Measurements from ENCODE around the gene NCOA1.
"Not testable (repeated sequence)": the region's sequence is repeated elsewhere in the genome, so short reads cannot be mapped to it uniquely, and the experiment has no call there.

NCOA1 gene

GRCh38 chr2:24756789-24757188 lies 265.7 kb downstream of the NCOA1 start:
- DNase-seq: no peak

GRCh38 chr2:24761866-24762265 lies 270.8 kb downstream of the NCOA1 start:
- DNase-seq: no peak

DNA sequence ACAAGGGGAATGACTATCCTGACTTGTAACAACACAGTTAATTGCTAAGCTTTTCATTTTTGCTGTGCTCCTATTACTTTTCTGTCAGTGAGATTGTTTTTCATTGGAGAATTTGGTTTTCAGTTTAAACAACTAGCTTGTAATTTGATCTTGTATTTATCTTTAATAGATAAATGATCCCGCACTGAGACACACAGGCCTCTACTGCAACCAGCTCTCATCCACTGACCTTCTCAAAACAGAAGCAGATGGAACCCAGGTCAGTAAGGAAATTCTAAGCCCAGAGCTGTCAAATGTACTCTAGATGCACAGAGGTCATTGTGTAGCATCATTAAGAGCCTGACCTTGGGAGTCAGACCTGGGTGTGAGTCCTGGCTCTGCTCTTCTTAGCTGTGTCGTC lies 271.5 kb downstream of the NCOA1 start:
- DNase-seq: no peak

DNA sequence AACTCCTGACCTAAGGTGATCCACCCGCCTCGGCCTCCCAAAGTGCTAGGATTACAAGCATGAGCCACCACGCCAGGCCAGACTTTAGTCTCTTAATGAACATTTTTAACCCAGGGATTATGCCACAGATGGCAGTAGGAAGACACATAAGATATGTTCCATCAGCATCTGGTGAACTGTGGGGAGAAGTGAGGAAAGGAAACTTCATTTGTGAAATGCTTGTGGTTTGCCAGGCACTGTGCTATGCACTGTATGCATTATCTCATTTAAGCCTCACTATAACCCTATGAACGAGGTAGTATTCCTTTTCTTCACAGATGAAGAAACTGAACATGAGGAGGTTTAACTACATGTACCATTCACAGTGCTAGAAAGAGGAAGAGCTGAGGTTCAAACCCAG lies 272.8 kb downstream of the NCOA1 start:
- no peak for DNase-seq

DNA sequence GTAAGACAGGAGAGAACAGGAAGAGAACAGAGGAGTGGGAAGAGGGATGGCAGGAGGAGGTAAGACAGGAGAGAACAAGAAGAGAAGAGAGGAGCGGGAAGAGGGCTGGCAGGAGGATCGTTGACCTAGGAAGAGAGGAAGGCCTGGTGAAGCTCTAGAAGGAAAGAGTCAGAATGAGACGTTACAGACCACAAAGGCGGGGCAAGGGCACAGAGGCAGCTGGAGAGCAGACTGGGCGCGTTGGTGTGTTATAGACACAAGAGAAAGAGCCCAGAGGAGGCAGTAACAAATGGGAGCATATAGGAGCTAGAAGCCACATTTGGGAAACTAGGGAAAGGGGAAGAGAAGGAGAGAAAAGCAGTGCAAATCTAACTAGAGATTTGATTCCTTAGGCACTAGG lies 275.6 kb downstream of the NCOA1 start:
- DNase-seq: no peak

GRCh38 chr2:24768013-24768412 lies 277.0 kb downstream of the NCOA1 start:
- DNase-seq: no peak

DNA sequence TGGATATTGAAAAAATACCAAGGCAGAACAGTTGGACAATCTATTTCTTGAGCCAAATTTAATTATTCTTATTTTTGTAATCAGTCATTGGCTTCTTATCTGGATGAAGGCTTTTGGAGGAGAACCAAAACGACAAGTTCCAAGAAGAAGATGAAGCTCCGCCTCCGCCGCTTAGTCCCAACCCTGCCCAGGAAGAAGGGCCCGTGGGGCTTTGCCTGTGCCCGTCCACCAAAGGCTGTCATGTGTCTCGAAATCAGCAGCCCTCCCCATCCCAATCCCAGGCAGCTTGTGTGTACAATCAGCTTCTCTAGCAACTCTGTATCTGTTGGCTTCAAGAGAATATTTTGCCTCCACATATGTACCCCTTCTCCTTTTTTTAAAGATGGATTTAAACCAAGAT lies 277.5 kb downstream of the NCOA1 start:
- DNase-seq: no peak

DNA sequence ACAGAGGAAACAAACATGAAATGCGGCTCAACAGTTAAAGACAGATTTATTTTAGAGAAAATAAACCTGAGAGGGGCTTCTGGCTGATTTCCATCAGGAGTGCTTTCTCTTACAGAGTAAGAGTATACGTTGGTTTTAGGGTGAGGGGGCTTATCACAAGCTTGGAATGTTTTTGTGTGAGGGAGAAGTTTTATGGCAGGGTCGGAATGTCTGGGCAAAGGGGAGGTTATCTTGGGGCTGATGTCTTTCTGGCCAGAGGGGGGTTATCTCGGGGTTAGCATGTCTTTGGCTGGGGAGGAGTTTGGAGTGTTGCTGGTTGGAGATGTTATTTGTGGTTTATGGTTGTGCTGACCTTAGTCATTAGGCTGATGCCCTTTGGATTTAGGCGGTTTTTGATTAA lies 280.0 kb downstream of the NCOA1 start:
- DNase-seq: no peak

DNA sequence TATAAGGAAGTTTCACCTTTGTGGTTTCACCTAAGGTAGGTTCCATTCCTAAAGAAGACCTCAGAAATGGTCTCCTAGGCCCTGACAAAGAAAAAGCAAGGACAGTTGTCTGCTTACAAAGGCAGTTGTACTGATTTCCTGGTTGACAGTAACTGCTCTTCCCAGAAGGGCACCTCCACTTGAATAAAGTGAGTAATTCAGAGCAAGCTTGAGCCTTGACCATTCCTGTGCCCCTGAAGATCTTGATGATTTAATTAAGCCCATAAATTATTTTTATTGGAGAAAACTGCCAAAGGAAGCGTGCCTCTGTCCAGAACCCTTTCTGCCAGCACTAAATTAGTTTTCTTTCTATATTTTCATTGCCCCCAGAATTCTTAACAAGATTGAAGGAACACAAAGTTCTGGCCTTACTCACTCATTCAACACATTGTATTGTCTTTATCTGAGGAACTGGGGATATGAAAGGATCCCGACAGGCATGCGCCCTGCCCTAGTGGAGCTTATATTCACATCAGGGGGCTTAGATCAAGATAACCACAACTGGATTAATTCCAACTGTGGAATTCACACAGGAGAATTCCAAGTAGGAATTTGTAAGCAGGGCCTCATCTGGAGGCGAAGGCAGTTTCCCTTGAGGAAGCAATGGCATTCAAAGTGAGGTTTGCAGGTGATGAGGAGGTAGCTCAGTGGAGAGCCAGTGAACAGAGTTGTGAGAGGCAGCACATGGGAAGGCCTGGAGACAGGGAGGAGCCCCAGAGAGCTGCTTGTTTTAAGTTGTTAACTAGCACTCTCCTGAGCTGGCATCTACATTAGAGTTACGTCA lies 280.9 kb downstream of the NCOA1 start:
- DNase-seq: no peak

- no peak for DNase-seq
Observed at GRCh38 chr2:24774373-24774772, 283.3 kb downstream of the NCOA1 start.

GRCh38 chr2:24779116-24779515 lies 288.1 kb downstream of the NCOA1 start:
- DNase-seq: no peak

- DNase-seq: no peak
Observed at GRCh38 chr2:24783641-24784040, 292.6 kb downstream of the NCOA1 start.

DNA sequence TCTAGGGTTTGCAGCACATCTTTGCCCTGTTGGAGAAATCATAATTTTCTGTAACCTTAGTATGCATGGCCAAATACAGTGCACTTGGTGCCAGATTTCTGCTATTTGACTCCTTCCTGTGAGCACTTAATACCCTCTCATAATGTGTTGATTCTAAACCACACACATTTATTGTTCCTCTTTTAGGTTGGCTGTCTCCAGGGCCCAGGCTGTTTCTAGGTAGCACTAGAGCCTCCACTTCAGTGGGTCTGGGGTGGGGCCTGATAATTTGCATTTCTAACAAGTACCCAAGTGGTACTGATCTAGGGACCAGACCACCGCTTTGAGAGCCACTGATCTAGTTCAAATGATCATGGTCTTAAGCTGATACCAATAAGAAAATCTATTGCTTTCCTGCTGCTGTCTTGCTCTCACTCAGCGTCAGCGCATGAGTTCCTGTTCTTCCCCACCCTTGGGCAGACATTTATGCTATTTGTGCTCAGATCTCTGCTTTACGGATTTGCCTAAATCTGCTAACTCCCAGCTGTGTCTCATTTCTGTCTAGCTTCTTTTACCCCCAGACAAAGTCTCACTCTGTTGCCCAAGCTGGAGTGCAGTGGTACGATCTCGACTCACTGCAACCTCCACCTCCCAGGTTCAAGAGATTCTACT lies 294.7 kb downstream of the NCOA1 start:
- DNase-seq: no peak

GRCh38 chr2:24787532-24787931 lies 296.5 kb downstream of the NCOA1 start:
- DNase-seq: no peak

DNA sequence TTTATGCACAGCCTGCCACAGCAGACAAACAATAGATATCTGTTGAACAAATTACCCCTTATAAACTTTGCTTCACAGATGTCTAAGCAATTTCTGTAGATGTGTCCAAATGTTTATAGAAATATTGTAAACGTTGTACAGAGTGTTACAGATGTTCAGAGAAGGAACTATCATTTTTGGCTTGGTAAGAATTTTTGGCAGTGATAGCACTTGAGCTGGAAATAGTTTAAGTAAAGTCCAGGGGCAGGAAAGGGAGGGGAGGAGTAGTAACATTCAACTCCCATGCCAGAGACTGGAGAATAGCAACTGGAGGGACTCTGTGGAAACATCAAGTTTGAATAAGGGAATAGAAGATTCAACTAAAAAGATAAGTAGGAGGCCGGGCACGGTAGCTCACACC lies 297.8 kb downstream of the NCOA1 start:
- DNase-seq: no peak

GRCh38 chr2:24791452-24791851 lies 300.4 kb downstream of the NCOA1 start:
- no peak for DNase-seq

DNA sequence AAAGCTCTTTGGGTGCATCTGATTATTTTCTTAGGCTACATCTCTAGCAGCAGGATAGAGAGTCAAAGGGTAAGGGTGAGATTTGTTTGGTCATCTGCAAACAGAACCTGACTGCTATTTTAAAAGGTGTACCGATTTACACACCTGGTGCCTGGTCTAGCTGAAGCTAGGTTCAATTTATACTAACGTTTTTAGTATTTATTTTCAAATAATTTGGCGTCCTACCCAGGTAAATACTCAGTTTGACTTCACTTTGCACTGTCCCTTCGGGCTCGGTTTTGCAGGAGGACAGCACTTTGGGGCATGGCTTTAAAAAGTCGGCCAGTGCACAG lies 301.5 kb downstream of the NCOA1 start:
- DNase-seq: no peak

- peak; percentile 78 for DNase-seq
Observed at GRCh38 chr2:24792874-24793760, 302.1 kb downstream of the NCOA1 start, which contains the start of the genes CENPO and PTRHD1. Gene CENPO, plus strand, starts transcription at chr2:24793425. Its CDS starts 495 bp downstream, at chr2:24793920. Gene PTRHD1, minus strand, starts transcription at chr2:24793391. Its CDS starts 14 bp downstream, at chr2:24793377.

GRCh38 chr2:24793761-24794435 lies 302.8 kb downstream of the NCOA1 start:
- DNase-seq: no peak

DNA sequence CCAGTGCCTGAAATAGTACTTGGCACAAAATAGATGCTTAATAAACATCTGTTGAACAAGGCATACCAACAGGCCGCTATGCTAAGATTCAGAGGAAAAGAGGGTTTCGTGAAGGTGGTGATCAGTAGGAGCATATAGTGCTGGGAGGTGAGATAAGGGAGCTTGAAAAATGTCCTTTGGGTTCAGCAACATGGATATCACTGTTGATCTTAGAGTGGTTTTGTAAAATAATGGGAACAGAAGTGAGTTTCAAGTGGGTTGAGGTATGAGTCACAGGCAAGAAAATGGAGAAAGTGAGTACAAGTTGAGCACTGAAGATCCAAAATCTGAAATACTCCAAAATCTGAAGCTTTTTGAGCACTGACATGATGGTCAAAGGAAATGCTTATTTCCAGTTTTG lies 306.6 kb downstream of the NCOA1 start:
- no peak for DNase-seq

DNA sequence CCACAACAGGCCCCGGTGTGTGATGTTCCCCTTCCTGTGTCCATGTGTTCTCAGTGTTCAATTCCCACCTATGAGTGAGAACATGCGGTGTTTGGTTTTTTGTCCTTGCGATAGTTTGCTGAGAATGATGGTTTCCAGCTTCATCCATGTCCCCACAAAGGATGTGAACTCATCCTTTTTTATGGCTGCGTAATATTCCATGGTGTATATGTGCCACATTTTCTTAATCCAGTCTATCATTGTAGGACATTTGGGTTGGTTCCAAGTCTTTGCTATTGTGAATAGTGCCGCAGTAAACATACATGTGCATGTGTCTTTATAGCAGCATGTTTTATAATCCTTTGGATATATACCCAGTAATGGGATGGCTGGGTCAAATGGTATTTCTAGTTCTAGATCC lies 309.4 kb downstream of the NCOA1 start:
- DNase-seq: not testable (repeated sequence)

GRCh38 chr2:24805811-24806660 lies 315.0 kb downstream of the NCOA1 start:
- DNase-seq: not testable (repeated sequence)

All from NCI-H1048 (cell line).